Choroid plexus epithelial cell (primary cell): ENCODE measurements around the gene UNC5B.

Source experiments
- DNase-seq: peaks from one replicate; pipeline ENCODE4 v3.0.0-alpha.2; 2010; ENCODE audit warnings: low read depth
- H3K4me3 ChIP-seq: 2 replicates; pipeline ENCODE4 v1.5.1; 2011; ENCODE audit warnings: low read depth, mild to moderate bottlenecking, control low read depth, low read length, moderate library complexity
- CTCF ChIP-seq: conservative IDR thresholded peaks from 2 replicates; pipeline ENCODE4 v1.5.1; 2011; ENCODE audit warnings: low read depth, mild to moderate bottlenecking, control low read depth, inconsistent platforms, low read length, moderate library complexity

The UNC5B gene

GRCh38 chr10:71259815-71260501, 47.6 kb downstream of the UNC5B start:
- TF ChIP-seq CTCF, result peak; percentile 12
- DNase-seq, result no peak
- H3K4me3 ChIP-seq, result no peak overlapping the region

- H3K4me3 ChIP-seq, result no peak overlapping the region
- peak; percentile 33 for TF ChIP-seq CTCF
Observed at GRCh38 chr10:71260622-71261325, 48.4 kb downstream of the UNC5B start.

GRCh38 chr10:71262027-71262426, 49.7 kb downstream of the UNC5B start:
- TF ChIP-seq CTCF, result no peak
- H3K4me3 ChIP-seq, result no peak overlapping the region
- DNase-seq, result no peak

More at GRCh38 chr10:71260622-71261325, 48.4 kb downstream of the UNC5B start:
- DNase-seq, result peak; percentile 88

GRCh38 chr10:71262817-71263216, 50.4 kb downstream of the UNC5B start:
- H3K4me3 ChIP-seq, result no peak overlapping the region
- DNase-seq, result no peak
- TF ChIP-seq CTCF, result no peak

GRCh38 chr10:71263376-71263775, 51.0 kb downstream of the UNC5B start:
- no peak for TF ChIP-seq CTCF
- DNase-seq, result no peak
- no peak overlapping the region for H3K4me3 ChIP-seq

GRCh38 chr10:71264345-71265200, 52.2 kb downstream of the UNC5B start:
- H3K4me3 ChIP-seq, result no peak overlapping the region
- no peak for DNase-seq
- no peak for TF ChIP-seq CTCF
